NCI-H187 treated with DMSO at 0.1 percent for 48 hours (cell line): ENCODE results near the gene DAPK1.

ENCODE experiments used
- DNase-seq: peaks from one replicate; lab custom pipeline; 2025; lab: John Stamatoyannopoulos, UW

DAPK1 gene

DNA sequence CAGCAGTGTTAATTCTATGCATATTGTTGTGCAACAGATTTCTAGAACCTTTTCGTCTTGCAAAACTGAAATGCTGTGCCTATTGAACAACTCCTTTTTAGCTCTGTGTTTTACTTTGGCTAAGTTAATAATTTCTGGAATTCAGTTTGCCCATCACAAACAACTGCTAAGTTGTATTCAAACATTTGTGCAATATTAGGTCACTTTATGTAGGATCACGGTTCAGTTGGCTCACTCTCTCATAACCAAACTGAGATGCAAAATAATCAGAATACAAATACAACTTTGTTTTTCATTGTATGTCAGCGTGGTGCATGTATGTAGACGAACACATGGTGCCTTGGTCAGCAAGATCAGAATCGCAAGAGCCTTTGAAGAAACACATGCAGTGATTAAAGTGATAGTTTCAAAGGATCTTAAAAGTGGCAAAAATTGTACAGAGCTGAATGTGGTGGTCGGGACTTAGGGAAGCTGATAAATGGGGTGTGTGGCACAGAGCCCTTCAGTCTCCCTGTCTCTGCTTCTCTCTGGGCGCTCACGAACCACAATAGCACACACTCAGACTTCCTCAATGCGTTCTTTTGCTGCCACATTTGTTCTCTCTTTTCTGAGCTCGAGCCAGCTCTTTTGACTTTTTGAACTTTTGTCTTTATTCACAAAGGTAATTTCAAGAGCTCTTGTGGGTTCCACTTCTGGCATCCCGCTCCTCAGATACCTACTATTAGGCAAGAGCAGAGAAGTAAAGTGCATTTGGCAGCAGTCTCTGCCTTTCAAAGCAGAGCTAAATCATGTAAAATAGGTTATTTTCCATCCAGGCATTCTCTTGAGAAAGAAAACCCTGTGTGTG is 115.8 kb downstream of the DAPK1 start:
- no peak for DNase-seq

DNA sequence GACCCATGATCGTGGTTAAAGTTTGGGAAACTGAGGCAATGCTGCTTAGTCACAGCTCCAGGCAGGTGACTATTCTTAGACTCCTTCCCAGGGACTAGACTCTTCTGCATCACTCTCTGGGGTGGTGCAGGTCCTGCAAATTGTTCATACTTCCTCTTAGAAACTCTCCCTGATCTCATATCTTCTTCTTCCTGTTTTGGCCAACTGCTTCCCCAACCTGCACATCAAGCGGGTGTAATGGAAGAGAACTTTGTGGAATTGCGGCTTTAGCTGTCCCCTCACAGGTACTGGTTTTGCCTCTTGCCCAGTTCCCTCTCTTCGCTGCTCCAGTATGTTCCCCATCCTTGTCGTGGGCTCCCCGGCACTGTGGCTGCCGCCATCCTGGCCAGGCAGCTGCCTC is 116.7 kb downstream of the DAPK1 start:
- DNase-seq: no peak

DNA sequence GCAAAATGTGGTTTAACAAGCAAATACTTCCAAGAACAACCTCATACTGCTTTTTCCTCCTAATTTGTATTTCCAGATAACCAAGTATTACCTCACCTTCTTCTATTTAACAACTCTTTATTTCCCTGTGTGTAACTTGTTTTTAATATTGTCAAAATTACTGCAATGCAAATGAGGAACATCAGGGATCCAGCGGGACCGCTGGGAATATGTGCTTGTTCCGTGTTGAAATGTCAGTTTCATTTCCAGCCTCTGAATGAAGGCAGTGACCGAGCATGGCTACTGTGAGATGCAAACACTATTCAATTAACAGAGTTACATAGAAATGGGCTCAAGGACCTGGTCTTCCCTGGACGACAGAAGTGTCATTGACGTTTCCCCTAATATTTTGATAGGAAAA is 117.5 kb downstream of the DAPK1 start:
- no peak for DNase-seq

DNA sequence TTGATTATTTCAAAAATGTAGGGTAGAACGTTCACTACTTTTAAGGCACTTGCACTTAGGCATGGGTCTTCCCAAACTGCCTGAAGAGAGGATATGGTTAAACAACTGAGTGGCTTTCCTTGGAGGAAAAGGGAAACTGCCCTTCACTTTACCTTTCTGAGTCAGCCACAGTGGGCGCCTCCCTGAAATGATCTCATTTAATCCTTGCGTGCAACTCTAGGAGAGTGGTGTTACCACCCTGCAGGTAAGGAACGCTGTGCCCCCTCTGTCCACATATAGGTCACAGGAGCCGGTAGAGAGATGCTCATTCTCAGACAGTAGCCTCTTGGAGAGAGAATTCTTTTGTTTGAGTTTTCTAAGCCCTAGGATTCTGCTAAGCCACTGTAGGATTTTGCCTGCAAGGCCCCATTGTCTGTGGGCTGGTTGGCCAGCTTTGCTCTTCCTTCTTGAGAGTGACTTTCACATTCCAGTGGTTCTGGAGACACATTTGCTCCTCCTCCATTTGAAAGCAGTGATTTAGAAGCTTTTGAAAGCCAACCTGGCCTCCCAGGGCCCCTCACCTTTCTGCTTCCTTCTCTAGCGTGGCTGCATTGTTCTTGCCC is 118.0 kb downstream of the DAPK1 start:
- DNase-seq: no peak

DNA sequence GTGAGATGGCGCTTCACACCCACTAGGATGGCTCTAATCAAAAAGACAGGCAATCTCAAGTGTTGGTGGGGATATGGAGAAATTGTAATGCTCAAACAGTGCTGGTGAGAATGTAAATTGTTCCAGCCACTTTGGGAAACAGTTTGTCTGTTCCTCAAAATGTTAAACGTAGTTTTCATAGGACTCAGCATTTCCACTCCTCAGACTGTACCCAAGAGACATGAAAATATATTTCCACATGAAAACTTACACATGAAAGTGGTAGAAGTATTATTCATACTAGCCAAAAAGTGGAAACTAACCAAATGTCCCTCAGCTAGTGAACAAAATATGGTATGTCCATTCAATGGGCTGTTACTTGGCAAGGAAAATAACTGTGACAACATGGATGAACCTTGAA is 120.6 kb downstream of the DAPK1 start:
- DNase-seq: no peak

DNA sequence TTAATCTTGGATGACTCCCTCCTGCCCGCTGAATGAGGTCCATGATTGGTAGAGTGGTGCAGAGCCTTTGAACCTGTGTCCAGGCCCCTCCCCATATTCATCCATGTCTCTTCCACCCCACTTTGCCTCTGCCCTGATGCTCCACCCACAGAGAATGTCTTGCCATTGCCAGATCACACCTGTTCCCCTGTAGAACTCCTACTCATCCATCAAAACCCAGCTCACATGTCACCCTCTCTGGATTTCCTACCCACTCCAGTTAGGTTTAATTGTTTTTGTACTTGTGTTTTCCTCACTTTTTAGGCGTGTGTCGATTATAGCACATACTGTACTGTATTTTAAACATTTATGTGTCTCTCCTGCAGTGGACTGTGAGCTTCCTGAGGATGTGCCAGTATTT is 121.3 kb downstream of the DAPK1 start:
- DNase-seq: no peak

DNA sequence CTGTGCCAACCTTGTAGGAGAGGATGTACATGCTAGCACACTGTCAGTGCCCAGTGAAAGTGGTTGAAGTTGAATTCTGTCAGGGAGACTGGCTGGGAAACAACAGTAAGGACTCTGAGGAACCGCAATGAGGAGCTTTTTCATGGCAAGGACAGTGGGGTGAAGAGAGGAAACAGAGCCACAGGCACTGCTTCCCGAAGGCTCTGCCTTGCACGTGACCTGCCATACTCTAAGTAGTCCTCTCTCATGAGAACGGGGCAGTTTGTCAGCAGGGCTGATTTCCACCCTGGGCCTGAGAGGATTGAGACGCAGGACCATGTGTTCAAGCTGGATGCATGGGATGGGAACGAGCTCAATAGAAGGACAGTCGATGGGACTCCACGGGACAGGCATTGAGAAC is 121.7 kb downstream of the DAPK1 start:
- DNase-seq: no peak

DNA sequence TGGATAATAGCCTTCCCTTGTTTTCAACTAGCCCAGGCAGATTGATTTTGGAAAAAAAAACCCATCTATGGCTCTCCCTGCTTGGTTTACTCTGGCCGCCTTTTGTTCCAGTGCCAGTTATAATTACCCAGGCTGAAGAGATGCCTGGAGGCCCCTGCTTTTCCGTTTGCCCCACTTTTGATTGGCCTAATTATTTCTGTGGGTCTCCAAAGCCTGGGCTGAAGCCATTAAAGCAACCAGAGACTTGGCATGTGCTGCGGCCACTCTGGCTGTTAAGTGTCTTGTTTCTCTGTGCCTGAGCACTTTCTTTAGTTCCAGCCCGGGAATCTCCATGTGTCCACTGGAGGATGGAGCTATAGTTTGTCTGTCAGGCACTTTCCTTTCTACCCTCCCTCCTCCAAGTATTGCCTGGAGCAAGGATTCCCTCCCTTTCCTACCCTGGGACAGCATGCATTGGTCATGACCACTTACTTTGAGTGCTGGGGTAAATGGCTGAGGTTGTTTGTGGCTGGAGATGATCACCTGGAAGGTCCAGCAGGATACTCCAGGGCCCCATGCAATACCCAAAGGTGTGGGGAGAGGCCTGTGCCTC is 123.2 kb downstream of the DAPK1 start:
- no peak for DNase-seq

DNA sequence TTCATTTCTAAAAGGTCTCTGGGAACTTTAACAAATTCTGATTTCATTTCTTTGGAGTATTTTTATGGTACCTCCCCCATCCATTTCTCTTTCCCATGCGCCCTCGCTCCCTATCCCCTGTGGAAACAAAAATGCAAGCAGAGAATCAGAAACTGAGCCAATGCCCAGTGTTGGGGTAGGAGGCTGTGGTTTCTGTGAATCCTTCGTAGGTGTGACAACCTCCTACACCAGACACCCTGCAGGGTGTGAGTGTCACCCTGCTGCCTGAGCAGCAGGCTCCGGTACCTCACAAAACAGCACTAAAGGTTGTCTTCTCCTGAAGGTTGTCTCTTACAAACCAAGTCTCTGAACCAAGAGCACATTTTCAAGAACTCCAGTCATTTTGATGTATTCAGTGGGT is 124.4 kb downstream of the DAPK1 start:
- DNase-seq: no peak

DNA sequence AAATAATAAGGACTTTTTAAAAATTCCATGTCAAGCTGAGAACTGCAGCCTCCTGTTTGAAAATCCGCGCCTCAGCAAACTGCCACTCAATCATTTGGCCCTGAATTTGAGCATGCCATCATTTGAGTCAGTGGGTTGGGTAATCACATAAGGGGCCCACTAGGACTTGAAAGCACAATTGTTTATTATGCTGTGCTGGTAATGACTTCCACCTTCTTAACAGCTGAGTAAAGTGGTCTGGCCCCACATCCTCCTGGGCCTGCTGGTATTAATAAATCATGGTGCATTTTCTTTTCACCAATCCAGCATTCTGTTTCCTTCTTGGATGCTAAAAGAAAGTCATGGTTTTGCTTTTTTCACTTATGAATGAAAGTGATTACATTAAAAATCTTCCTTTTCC is 125.3 kb downstream of the DAPK1 start:
- no peak for DNase-seq

DNA sequence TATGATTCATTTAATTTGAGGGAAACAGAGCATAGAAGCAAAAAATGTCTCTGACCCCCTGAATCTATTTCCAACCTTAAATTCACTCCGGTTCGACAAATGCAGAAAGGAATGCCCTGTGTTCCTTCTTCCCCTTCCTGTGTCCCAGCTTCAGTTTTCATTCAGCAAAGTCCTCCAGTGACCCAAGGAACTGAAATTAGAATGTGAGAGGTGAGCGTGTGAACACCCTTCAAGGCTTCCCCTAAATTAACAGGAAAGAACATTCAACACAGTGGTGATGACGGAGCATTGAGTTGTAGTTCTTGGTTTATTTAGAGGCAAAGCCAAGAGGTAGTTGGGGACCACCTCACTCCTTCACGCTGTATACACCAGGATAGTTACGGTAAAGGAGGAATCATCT is 130.7 kb downstream of the DAPK1 start:
- no peak for DNase-seq

DNA sequence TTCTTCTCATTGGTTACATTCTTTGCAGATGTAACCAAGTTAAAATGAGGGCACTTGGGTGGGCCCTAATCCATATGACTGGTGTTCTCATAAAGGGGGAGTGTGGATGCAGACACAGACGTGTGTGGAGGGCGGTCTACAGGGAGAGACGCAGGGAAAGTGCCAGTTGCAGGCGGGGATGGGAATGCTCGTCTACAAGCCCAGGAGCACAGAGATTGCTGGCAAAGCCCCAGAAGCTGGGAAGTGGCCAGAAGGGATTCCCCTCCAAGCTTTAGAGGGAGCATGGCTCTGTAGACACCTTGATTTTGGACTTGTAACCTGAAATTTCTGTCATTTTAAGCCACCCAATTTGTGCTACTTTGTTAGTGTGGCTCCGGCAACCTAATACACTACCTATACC is 131.4 kb downstream of the DAPK1 start:
- DNase-seq: no peak

DNA sequence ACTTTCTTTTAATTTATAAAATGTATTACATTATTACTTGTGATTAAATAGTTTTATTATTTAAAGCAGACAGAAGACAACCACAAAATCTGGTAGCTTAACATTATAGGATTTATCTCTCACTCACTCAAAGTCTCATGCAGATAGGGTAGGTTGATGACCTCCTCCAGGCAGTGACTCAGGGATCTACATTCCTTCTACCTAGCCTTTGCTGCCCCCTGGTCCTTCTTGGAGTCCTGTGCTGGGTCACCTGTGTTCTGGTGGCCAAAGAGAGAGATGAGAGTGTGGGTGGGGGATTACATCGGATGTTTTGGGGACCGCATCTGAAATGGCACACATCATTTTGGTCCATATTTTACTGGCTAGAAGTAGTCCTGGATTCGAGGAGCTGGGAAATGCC is 132.6 kb downstream of the DAPK1 start:
- no peak for DNase-seq

DNA sequence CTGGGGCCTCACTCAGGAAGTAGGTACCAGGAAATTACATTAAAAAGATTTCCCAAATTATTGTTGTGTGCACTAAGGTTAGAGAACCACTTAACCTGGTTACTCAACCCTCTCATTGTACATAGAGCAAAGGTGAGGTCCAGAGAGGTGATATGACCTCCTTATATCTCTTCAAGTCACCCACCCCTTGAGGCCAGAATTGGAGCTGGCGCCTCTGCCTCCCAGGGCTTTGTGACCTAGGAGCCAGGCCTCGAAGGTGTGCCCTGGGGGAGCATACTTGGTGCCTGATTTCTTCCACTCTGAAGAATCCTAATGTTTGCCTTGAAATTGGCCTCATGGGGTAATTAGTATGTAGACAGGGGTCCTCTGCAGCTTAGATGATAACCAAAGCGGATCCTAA is 133.2 kb downstream of the DAPK1 start:
- DNase-seq: no peak

DNA sequence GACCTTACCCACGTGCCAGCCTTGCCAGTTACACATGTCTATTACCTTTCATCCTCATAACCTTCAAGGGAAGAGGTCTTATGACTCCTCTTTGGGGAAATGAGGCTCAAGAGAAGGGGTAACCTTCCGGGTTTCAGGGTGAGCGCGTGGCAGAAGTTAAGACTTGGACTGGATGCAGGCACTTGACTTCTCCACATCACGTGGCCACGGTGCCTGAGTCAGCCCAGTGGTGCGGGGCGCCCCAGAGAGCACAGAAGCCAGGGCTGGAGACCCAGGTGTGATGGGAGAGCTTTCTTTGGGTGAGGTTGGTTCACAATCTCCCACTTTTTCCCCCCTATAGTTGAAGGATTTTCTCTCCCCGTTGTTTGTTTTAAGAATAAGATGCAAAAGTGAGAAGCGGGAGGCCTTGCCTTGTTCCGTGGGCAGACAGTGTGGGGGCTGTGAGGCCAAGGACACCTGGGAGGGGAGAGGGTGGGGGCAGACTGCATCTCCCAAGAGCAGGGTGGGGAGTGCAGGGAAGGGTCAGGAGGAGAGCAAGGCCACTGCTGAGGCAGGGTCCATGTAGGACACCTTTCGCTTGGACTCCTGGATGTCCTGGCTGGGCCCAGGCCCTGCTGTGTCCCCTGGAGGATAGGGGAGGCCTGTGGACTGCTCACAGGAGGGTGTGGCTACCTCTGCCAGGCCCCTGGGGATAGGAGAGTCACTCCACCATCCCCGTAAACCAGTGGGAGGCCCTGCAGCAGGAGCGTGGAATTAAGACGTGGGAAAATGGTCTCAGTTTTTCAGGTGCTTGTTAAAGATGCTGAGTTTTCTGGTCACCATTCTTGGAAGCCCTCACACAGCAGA is 138.2 kb downstream of the DAPK1 start:
- DNase-seq: no peak

DNA sequence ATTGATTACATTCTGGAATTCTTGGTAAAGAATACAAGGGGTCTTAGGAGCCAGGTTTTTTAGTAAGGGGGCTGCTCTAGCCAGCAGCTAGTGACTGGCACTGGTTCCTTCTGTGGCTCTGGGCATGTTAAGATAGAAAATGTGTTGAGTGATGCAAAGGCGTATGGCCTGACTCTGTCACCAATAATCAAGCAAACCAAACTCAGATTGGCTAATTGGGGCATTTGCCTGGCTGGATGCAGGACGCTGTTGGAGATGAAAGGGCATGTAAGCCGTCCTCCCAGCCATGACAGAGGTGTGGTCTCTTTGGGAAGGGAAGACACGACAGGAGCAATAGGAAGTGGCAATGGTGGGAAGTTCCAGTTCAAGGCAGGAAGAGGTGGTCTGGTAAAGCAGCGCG is 140.6 kb downstream of the DAPK1 start:
- no peak for DNase-seq

DNA sequence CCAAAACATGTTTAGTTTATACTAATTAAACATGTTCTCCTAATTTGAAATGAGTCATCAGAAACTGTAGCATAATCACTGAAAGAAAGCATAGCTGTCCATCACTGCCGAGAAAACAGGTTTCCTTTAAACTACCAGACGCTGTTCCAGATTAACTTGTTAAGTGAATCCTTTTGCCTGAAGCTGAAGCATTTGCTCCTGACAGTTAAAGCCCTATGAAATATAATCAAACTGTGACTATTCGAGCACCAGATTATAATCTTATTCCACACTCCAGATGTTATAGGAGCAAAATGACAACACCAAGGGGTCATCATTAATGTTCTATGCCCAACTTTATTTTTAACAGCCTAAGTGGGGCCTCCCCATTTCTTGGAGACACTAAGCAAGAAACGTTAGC is 142.3 kb downstream of the DAPK1 start:
- no peak for DNase-seq

DNA sequence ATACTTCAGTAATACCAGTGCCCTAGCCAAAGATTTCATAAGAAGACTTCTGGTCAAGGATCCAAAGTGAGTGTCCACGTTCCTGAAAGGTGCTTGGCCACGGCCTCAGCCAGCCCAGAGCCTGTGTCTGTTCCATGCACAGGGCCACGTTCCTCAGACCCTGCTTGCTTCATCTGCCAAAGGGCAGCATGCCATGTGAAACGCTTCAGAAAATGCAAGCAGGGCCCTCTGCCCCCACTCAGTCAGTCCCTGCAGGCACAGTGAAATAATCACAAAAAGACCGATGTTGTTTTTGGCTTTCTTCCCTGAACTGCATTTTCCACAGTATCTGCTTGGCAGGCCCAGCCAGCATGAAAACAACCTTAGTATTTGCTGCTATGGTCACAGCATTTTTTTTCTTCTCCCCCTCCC is 142.7 kb downstream of the DAPK1 start:
- no peak for DNase-seq

DNA sequence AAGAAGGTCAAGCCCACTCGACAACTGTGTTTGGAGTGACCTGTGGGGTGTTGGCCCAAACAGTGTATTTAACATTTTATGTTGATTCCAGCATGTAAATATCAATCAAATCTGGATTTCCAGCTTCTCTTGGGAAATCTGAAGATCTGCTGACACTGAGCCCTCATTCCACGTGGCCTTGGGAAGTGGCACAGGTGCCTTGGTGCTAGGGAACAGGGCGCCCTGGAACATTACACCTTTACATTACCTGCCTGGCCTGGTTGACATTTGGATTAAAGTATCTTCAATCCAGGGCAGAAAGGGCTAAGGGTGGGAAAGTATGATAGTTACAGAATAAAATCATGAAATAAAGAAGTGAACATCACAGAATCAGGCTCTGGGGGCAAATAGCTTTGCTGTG is 143.4 kb downstream of the DAPK1 start:
- DNase-seq: no peak

DNA sequence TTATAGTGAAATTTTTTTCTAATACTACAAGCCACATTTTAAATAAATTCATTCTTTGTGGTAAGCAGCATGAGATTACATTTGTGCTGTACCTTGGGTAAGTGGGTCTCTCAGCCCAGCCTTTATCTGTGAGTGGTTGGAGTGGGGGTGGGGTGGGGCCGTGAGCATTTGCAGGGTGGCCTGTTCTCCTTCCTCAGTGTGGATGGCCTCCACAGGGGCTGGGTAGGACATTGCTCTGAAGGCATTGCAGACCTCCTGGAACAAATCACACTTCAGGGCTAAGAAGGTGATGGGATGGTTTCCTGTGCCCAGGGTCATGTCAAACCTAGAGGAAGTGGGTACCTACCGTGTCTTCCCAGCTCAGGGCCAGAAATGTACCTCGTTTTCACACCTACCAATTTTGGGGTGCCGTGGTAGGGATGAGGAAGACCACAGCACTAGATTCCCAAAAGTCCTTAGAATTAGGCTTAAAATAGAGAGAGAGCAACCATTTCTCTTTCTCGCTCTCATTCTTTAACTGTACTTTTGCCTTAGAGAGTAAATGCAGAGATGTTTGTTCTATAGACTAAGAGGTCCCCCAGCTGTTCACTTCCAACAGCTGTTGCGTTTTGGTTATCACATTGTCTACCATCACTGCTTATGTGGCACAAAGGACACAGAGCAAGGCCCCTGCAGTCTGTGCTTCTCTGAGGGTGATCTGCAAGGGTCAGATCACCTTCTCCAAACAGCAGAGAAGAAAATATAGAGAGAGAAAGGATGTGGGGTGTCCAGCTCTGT is 144.9 kb downstream of the DAPK1 start:
- no peak for DNase-seq

DNA sequence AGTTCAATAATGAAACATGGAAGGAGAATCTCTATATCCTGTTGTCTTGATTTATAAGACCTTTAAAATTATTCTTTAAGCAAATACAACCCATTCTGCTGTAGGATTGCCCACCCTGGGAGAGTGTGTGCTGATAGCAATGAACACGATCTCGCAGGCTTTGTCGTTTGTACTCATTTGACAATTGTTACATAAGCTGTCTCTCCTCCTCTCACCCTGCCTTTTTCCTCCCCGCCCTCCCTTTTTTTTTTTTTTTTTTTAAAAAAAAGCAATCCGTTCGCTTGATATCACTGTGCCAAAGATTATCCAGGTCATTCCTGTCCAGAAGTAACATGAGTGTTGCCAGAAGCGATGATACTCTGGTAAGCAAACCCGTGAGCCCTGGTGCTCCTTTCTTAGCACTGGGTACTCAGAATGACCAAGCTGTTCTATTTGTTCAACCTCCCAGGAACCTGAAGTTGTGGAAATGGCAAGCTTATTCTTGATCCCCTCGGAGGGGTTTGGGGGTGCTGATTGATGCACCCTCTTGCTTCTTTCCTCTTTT is 145.5 kb downstream of the DAPK1 start:
- no peak for DNase-seq
